ENCODE measurements around the gene KIF5C.
A peak's percentile ranks its signal among the peaks of the same experiment; 100 is the strongest.

Gene KIF5C

GRCh38 chr2:148888003-148888501 lies 13.0 kb downstream of the KIF5C start:
- no peak for FAIRE-seq

DNA sequence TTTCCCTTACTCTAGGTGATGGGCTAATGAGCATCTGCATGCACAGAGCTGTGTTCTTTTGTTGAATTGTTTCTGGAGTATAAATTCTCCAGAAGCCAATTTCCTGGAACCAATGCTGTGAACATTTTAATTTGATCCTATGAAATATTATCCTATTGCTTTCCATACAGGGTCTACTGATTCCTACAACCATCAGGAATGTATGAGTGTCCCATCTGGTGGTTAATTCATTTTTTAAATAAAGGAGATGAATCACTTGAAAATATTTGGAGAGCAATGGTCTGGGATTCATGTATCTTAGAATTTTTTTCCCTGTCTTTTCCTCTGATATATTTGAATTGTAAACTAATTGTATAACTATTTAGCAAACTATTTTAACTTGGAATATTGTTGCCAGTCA lies 14.0 kb downstream of the KIF5C start:
- FAIRE-seq = no peak

- FAIRE-seq = no peak
These were observed 18.9 kb downstream of the KIF5C start for GRCh38 chr2:148893906-148894305.

DNA sequence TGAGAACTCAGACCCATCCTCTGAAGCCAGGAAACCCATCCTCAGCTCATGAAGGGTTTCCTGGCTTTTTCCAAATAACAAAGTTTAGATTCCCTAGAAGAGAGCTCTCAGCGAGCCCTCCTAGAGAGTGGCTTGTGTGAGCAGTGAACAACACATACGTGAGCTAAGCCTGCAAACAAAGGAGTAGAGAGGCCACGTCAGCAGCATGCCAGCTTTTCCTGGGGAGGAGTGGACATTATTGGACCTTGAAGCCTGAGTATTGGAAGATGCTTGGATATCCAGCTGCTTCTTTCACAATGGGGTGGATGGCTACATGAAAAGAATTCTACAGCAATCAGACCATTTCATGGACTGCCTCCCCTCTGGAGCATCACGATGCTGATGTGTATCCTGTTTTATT lies 21.1 kb downstream of the KIF5C start:
- no peak for FAIRE-seq

DNA sequence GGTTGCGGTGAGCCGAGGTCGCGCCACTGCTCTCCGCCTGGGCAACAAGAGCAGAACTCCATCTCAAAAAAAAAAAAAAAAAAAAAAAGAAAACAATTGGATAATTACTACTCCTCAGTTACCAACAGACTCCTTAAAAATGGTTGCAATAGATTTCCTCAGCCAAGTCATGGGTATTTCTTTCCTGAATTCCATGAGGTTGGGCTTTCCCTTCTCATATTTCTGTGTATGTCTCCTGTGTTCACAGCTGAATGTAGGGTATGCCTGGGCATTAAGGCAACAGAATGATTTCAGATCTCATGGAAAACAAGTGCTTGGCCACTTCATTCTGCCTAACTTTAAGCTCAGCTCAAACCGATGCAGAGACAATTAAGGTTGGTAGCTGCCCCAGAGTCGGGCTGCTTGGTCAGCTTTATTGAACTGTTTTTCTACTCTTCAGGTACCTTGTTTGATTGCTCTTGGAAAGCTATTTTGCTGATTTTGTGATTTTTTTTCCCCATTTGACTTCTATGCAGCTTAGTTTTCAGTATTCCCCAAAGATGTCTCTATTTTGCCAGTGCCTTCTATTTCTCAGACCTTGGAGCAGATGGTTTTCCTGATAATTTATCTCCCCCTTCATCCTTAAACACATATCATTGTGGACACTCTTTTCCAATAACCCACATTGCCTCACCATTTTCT lies 24.8 kb downstream of the KIF5C start:
- FAIRE-seq = no peak

GRCh38 chr2:148900350-148900837 lies 25.4 kb downstream of the KIF5C start:
- FAIRE-seq = no peak

DNA sequence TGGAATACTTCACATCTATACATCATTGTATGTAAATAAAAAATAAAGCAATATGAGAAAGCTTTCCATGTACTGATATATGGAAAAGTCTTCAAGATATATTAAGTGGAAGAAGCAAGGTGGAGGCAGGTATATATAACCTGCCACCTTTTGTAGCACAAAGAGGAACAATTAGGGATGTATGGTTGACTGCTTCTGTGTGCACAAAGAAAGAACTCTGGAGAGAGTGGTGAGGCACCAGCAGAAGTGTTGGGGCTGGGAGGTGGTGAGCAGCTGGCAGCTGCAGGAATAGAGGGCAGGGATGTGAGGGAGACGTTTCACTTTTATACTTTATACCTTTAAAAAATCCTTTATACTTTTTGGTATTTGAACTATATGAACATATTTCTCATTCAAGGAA lies 26.1 kb downstream of the KIF5C start:
- no peak for FAIRE-seq

- FAIRE-seq = no peak
These were observed 27.8 kb downstream of the KIF5C start for GRCh38 chr2:148902798-148903197.

GRCh38 chr2:148903294-148903693 lies 28.3 kb downstream of the KIF5C start:
- no peak for FAIRE-seq

- no peak for FAIRE-seq
These were observed 29.0 kb downstream of the KIF5C start for GRCh38 chr2:148903979-148904378.

- no peak for FAIRE-seq
These were observed 31.1 kb downstream of the KIF5C start for GRCh38 chr2:148906124-148906523.

- FAIRE-seq = no peak
These were observed 32.2 kb downstream of the KIF5C start for GRCh38 chr2:148907085-148907785.

- FAIRE-seq = no peak
These were observed 34.1 kb downstream of the KIF5C start for GRCh38 chr2:148909114-148909513.

GRCh38 chr2:148913061-148913460 lies 38.0 kb downstream of the KIF5C start:
- no peak for FAIRE-seq

DNA sequence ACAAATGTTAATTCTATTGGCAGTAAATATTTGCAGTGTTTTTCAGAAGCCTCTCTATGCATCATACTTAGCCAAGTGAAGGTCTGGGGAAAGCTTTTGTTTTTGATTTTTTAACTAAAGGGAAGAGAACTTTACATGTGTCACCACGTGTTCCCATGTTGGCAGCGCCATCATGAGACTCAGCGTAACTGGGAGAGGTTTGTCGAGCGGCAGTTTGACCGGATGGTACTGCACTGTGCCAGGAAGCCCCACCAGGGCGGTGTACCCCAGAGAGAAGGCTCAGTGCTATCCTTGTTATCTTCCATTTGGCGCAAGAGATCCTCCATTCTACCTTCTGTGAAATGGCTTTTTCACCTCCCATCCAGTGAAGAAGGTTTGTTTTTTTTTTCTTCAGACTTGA lies 38.5 kb downstream of the KIF5C start:
- FAIRE-seq = no peak

GRCh38 chr2:148914463-148914862 lies 39.4 kb downstream of the KIF5C start:
- FAIRE-seq = no peak

- FAIRE-seq = no peak
These were observed 42.4 kb downstream of the KIF5C start for GRCh38 chr2:148917431-148917830.

DNA sequence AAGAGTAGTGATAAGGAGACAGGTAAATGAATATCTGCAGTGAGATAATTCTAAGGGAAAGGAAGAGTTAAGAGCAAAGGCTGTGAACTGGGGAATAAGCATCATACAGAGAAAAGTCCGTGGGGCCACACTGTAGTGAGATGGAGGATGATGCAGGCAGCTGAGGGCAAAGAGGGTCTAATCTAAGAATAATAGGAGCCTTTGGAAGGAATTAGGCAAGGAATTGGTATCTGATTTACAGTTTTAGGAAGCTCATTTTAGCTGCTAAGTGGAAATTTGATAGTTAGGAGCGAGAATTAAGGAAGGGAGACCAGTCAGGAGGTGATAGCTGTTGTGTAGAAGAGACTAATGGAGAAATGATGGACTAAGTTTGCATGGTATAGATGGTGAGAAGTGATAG lies 43.5 kb downstream of the KIF5C start:
- FAIRE-seq = no peak

- FAIRE-seq = no peak
These were observed 45.5 kb downstream of the KIF5C start for GRCh38 chr2:148920559-148920958.

- no peak for FAIRE-seq
These were observed 47.0 kb downstream of the KIF5C start for GRCh38 chr2:148922062-148922461.

- no peak for FAIRE-seq
These were observed 47.9 kb downstream of the KIF5C start for GRCh38 chr2:148922776-148923475.

DNA sequence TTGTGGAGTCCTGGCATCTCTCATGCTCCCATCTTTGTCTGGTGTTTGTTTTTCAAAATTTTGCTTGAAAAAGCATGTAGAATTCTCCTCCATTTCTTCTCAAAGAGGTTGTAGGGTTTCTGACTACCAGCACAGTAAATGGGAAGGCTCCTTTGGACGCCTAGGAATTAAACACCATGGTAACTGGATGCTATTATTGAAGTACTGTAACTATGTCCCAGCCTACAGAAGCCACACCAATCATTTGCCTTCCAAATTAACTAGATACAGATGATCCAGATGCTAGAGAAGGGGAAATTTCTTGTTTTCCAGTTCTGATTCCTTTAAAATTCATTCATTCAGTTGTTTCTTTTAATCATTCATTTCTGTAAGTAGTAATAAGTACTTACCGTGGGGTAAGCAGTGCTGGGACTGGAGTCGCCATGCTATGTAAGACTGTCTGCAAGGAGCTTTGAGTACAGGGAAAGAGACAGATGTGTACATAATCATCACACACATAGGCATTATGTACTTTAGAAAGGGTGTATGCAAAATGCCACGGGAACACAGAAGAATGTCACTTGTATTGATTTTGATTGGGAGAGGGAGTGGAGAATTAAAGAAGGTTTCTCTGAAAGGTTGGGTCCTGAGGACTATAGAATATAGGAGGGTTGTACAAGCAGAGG lies 49.6 kb downstream of the KIF5C start:
- FAIRE-seq = no peak

- FAIRE-seq = peak; percentile 52
These were observed 51.4 kb downstream of the KIF5C start for GRCh38 chr2:148926291-148926961.
